Measurements from ENCODE around the gene CHMP5.

The CHMP5 gene

GRCh38 chr9:33264473-33265177 is at the start of gene CHMP5, which contains the start of gene BAG1:
TSS of gene CHMP5 (plus strand) at chr9:33265049. CDS start at chr9:33265079, 30 bp downstream.
TSS of gene BAG1 (minus strand) at chr9:33264708.
- peak; percentile 99 for DNase-seq (ENCODE audit: low spot score)

- no peak for DNase-seq (ENCODE audit: low spot score)
Measured at GRCh38 chr9:33220681-33221567, 43.9 kb upstream of the CHMP5 start.

DNA sequence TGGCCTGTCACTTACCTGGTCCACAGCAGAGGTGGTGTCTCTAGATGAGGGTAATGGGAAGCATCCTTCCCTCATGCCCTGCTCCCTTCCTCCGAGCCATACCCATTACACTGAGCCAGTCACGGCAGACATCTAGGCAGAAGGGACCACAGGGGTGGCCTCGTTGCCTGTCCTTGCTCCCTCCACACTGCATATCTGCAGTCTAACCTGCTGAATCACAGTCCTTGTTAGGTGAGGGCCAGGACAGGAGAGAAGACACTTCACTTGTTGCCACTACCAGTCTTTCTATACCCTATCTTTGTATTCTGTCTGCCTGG is 43.3 kb upstream of the CHMP5 start:
- DNase-seq (ENCODE audit: low spot score), result no peak

DNA sequence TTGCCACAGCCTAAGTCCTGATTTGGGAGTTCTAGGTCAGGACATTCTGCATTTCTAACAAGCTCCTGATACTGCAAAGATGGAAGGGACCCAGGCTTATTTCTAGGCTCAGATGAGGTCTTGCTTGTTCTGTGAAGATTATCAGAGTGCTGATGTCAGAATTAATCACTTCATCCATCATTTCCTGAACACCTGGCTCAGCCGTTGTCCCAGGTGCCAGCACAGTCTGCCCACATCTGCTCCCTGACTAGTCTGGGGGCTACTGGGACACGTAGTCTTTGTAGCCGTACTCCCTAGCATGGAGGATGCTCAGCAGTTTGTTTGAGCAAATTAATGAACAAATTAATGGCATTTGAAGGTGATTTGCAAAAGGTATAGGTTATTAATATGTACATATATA is 42.8 kb upstream of the CHMP5 start:
- DNase-seq (ENCODE audit: low spot score), result peak; percentile 18

DNA sequence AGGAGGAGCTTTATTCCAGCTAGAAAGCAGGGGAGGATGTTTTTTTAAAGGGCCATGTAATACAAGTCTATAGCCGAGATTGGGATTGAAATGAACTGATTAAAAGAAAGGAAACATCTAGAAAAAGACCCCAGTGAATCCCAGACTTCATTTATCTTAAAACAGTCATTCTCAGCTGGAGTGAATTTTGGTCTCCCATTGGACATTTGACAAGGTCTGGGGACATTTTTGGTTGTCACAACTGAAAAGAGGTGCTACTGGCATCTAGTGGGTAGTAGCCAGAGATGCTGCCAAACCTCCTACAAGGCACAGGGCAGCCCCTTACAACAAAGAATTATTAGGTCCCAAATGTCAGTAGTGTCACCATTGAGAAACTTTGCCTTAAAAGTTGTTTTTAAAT is 41.2 kb upstream of the CHMP5 start:
- no peak for DNase-seq (ENCODE audit: low spot score)

DNA sequence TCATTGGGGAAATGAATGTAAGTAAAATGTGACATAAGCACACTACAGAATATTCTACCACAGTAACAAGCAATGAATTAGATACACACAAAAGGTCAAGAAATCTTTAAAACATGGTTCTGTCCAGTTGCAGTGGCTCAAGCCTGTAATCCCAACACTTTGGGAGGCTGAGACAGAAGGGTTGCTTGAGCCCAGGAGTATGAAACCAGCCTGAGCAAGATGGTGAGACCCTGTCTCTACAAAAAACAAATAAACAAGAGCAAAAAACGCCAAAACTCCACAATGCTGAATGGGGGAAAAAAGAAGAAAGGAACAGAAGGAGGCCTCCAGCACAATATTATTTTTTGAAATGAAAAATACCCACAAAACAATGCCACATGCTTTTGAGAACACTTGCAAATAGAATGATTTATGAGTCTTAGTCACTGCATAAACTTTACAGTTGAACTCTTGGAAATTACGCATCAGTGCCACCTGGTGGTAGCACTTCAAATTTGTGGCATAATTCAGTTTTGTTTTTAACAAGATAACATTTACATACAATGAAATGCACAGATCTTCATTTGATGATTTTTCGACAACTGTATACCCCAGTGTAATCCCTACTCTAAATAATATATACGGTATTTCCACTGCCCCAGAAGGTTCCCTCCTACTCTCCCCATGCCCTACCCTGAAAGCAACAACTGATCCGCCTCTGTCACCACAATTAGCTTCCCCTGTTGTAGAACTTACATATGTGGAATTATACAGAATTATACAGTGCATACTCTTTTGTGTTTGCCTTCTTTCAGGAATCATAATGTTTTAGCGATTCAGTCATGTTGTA is 39.3 kb upstream of the CHMP5 start:
- DNase-seq (ENCODE audit: low spot score), result peak; percentile 90

DNA sequence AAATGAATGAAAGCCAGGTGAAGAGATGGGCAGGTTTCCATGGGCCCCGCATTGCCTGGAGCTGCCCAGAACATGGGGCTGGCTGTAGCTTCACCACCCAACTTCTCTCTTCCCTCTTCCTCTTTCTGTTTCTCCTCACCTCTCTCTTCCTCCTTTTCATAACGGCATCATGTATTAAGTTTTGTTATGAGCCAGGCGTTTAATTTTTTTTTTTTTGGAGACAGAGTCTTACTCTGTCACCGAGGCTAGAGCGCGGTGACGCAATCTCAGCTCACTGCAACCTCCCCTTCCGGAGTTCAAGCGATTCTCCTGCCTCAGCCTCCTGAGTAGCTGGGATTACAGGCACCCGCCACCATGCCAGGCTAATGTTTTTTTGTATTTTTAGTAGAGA is 37.8 kb upstream of the CHMP5 start:
- no peak for DNase-seq (ENCODE audit: low spot score)

DNA sequence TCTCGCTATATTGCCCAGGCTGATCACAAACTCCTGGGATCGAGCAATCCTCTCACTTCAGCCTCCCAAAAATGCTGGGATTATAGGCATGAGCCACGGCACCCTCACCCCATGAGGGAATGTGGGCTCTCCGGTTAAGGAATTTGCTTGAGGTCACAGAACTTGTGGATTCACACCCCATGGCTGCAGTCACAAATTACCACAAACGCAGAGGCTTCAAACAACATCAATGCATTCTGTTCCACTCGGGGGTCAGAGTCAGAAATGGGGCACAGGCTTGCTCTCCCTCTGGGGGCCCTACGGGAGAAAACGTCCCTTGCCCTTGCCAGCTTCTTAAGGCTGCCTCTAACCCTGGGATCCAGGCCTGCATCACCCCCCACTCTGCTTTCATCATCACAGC is 37.1 kb upstream of the CHMP5 start:
- no peak for DNase-seq (ENCODE audit: low spot score)

- DNase-seq (ENCODE audit: low spot score), result no peak
Measured at GRCh38 chr9:33228606-33229005, 36.2 kb upstream of the CHMP5 start.

DNA sequence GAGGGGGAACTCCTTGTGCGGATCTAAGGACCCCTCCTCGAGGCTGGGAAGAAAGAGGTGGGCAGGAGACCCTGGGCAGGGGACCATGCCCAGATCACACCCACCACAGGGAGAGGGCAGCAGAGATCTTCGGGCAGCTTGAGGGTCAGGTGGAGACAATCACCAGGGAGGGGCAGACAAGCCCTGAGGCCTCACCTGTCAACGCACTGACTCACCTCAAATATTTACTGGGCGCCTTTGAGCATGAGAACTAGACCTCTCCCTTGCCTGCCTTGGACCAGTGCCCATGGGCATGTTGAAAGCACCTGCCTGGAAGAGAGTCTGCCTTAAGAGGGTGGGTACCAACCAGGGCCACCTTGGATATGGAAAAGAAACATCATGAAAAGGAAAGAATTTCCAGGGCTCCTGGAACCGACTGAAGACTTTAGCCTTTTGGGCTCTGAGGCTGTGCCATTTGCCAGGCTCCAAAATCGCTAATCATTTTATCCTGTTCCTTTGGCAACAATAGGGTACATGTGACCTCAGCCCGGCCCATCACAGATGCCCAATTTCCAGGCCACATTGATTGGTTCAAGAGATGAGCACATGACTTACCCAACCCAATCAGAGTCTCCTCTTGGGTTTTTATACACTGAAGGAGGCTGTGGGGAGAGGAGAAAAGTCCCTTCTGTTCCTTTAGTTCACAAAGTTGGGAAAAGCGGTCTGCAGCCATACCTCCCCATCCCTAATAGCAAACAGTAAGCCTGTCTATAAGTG is 35.3 kb upstream of the CHMP5 start:
- no peak for DNase-seq (ENCODE audit: low spot score)

- DNase-seq (ENCODE audit: low spot score), result no peak
Measured at GRCh38 chr9:33230756-33231622, 33.9 kb upstream of the CHMP5 start.

- DNase-seq (ENCODE audit: low spot score), result no peak
Measured at GRCh38 chr9:33231623-33231942, 33.3 kb upstream of the CHMP5 start.

DNA sequence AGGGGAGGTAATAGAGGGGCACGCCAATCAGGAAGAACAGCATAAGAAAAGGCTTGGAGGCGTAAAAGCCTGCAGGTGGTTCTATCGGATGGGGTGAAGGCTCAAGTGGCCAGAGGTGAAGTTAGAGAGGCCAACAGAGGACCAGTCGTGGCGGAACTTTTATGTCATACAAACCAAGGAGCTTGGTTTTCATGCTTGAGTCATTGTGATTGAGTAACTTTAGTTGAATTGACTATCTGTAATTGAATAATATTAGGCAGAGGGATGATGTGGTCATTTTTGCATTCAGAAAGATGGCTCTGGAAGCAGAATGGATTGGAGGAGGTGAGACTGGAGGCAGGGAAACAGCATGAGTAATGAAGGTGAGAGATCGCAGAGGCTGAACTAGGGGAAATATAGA is 32.0 kb upstream of the CHMP5 start:
- no peak for DNase-seq (ENCODE audit: low spot score)

- no peak for DNase-seq (ENCODE audit: low spot score)
Measured at GRCh38 chr9:33233626-33234342, 31.1 kb upstream of the CHMP5 start.

DNA sequence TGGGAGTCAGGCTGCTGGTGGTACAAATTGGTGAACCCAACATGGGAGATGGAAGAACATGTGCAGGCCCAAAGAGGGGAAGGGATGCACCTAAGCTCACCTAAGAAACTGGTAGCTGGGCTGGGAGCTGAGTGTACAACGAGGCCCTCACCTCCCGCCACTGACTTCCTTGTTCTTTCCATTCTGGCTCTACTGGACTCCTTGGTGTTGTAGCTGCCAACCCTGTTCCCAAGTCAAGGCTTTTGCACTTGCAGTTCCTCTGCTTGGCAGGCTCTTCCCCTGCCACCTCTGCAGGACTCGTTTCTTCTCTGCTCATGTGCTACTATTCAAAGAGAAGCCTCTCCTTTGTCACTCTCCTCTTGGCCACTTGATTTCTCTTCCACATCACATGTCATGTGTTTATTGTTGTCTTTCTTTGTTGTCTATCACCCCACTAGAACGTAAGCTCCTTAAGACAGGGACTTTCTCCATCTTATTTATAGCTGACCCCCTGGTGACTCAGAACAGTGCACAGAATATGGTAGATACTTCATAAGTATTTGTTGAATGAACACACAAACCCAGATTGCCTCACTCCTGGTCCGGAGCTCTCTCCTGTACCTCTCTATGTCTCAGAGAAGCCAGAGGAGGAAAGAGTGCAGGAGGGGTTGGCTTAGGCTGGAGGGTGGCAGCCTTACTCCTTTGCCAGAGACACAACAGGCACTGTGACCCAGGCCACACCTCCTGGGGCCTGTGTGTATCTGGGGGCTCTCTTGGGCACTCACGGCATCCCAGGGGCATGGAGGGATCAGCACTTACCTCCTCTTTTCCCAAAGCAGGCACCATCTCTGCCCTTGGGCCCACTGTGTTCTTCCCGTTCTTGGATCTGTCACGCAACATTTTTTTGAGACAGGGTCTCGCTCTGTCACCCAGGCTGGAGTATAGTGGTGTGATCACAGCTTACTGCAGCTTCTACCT is 30.1 kb upstream of the CHMP5 start:
- no peak for DNase-seq (ENCODE audit: low spot score)

- DNase-seq (ENCODE audit: low spot score), result no peak
Measured at GRCh38 chr9:33236571-33236970, 28.3 kb upstream of the CHMP5 start.

DNA sequence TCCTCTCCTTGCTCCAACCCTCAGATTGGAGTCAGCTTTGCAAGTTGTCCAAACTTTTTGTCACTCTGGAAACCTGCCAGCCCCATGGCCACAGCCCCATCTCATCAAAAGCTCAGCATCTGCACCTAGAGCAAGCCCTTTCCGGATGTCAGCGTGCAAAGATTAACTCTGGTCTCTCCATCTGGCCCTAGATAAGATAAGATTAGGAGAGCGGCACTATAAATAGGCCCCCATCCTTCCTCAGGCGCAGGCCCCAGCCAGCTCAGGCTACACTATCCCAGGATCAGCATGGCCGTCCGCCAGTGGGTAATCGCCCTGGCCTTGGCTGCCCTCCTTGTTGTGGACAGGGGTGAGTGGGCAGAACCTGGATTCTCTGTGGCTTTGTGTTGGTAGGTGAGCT is 24.9 kb upstream of the CHMP5 start, which contains the start of gene SPINK4:
TSS of gene SPINK4 (plus strand) at position 247 of the 400 bp plus-strand sequence. CDS start at position 289, 42 bp downstream.
- no peak for DNase-seq (ENCODE audit: low spot score)

DNA sequence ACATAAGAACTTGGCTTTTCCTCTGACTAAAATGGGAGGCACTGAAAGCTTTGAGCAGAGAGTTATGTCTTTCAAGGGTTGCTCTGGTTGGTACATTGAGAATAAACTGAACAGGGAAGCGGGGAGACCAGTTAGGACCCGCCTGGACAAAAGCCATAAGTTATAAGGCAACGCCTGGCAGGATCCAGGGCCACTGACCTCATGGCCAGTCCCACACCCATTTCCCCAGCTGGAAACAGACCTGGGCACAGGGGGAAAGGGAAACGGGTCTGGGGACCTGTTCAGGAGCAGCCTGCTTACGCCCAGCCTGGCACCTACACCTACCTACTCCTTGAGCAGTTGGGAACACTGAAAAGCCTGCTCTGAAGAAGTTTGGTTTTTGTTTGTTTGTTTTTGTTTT is 23.6 kb upstream of the CHMP5 start:
- no peak for DNase-seq (ENCODE audit: low spot score)

- DNase-seq (ENCODE audit: low spot score), result no peak
Measured at GRCh38 chr9:33242609-33243134, 22.2 kb upstream of the CHMP5 start.

Measured in RKO (cell line).